Heart left ventricle (tissue), 13 donors: ENCODE data around the gene TROAP.

ENCODE experiments used
- CTCF ChIP-seq, 12 donors: fragments of 200-600 bp; sonication (generic) in 4 of 12; IDR thresholded peaks; one replicate each; pipeline versions ENCODE4 v1.5.0 to v1.8.0; 2018 to 2022; ENCODE audit warnings: antibody characterized with exemption in 12 of 12, mild to moderate bottlenecking in 5 of 12
- POLR2A ChIP-seq, 2 donors: fragments of 450-650 bp; IDR thresholded peaks; one replicate each; pipeline ENCODE4 v1.6.1; 2017; ENCODE audit warnings: antibody characterized with exemption in 2 of 2, mild to moderate bottlenecking in 2 of 2, moderate library complexity in 2 of 2
- donor health status: ischemic (EF 13 %, LVEDD 7.1; RV severe dilation, severe dysfunction).
- donor health status: DM: no; HTN: yes; CAD: no.
- donor health status: DM: no; HTN: no; CAD: no.
- donor health status: ischemic (EF 25% LVEDD 6.9; RV normal size, moderate dysfunction).
- donor health status: ischemic (EF 25% LVEDD 5.7; RV mildly dilated, moderate dysfunction).
- donor health status: ischemic (EF 35%, LVEDD 5.7; RV mildly dilated, moderate dysfunction).
- donor health status: nonischemic (EF 11% LVEDD 7.7; RV severe dilation, severe dysfunction).
- donor health status: DM: yes; HTN: yes; CAD: no.
- donor health status: PGD.
- donor health status: ischemic (EF 29% LVEDD 5.4; RV normal size, mild dysfunction).
- donor health status: nonischemic (EF 23%, LVEDD 6.1; RV moderate dilation, normal function).

GRCh38 chr12:49295082-49295936 is 27.7 kb upstream of the TROAP start, which contains the start of gene PRPH:
- no peak for TF ChIP-seq CTCF (IDR thresholded peaks at IDR 0.05)
- TF ChIP-seq POLR2A (IDR thresholded peaks at IDR 0.05), result no peak
